Gastroesophageal sphincter (tissue), 4 donors: ENCODE data around the gene LAMC1. TPM values are rescaled to one million over a fixed set of nuclear protein-coding genes. Genes with fewer than 3 reads are reported as not detected.

Experiments
- ATAC-seq: fragments of 150-250 bp; one replicate; pipeline ENCODE4 v1.9.1; 2016; ENCODE audit warnings: mild to moderate bottlenecking, moderate library complexity
- H3K27ac ChIP-seq, 4 donors: fragments of 200-600 bp; sonication (generic) in 3 of 4; 1 replicate in 3 of 4; 2 replicates in 1 of 4; pipeline ENCODE4 v1.5.1; 2016 to 2019
- H3K27me3 ChIP-seq: fragments of 200-600 bp; sonication (generic); one replicate; pipeline ENCODE4 v1.5.1; 2019
- H3K36me3 ChIP-seq, 2 donors: fragments of 200-600 bp; sonication (generic); one replicate each; pipeline ENCODE4 v1.5.1; 2019; ENCODE audit warnings: control low read depth in 1 of 2
- H3K4me1 ChIP-seq, 3 donors: fragments of 200-600 bp; sonication (generic); 1 replicate in 2 of 3; 2 replicates in 1 of 3; pipeline ENCODE4 v1.5.1; 2016 to 2019; ENCODE audit warnings: control low read depth in 2 of 3
- H3K4me3 ChIP-seq, 2 donors: fragments of 200-600 bp; sonication (generic); one replicate each; pipeline ENCODE4 v1.5.1; 2019; ENCODE audit warnings: mild to moderate bottlenecking in 1 of 2, moderate library complexity in 1 of 2
- H3K9me3 ChIP-seq, 3 donors: fragments of 200-600 bp; sonication (generic); one replicate each; pipeline ENCODE4 v1.5.1; 2017 to 2019; ENCODE audit warnings: control low read depth in 2 of 3
- EP300 ChIP-seq: sonication (generic); formaldehyde crosslinking; IDR thresholded peaks from one replicate; pipeline ENCODE4 v1.6.1; 2017; ENCODE audit warnings: antibody characterized with exemption, mild to moderate bottlenecking
- POLR2A ChIP-seq, 2 donors: fragments of 450-650 bp; IDR thresholded peaks; one replicate each; pipeline ENCODE4 v1.6.1; 2017; ENCODE audit warnings: antibody characterized with exemption in 2 of 2, mild to moderate bottlenecking in 2 of 2, moderate library complexity in 1 of 2
- POLR2AphosphoS5 ChIP-seq: sonication (generic); formaldehyde crosslinking; IDR thresholded peaks from one replicate; pipeline ENCODE4 v1.6.1; 2017; ENCODE audit warnings: antibody characterized with exemption
- WGBS, 2 donors: methylation state at CpG; one replicate each; pipeline ENCODE4 v1.1.5; 2018; ENCODE audit warnings: low coverage in 1 of 2; 5-methylcytosine and 5-hydroxymethylcytosine counted together
- total RNA-seq, 4 donors: library from RNA; depleted of rRNA; stranded (reverse); fragments of >200 nt; gene quantifications; one replicate each; pipeline ENCODE4 v1.1.0, GENCODE V29; 2016
- TF ChIP-seq, protein P1 (sequence below), 4 experiments: fragments of 200-600 bp in 2 of 4; fragments of 450-650 bp in 2 of 4; sonication (generic) in 1 of 4; IDR thresholded peaks; one replicate each; pipeline ENCODE4 v1.5.1; 2017 to 2019; ENCODE audit warnings: antibody characterized with exemption in 4 of 4, mild to moderate bottlenecking in 2 of 4, moderate library complexity in 2 of 4

The LAMC1 gene
- total RNA-seq, 4 donors from 2014 or later, result 363 to 528 (median 514) TPM

DNA sequence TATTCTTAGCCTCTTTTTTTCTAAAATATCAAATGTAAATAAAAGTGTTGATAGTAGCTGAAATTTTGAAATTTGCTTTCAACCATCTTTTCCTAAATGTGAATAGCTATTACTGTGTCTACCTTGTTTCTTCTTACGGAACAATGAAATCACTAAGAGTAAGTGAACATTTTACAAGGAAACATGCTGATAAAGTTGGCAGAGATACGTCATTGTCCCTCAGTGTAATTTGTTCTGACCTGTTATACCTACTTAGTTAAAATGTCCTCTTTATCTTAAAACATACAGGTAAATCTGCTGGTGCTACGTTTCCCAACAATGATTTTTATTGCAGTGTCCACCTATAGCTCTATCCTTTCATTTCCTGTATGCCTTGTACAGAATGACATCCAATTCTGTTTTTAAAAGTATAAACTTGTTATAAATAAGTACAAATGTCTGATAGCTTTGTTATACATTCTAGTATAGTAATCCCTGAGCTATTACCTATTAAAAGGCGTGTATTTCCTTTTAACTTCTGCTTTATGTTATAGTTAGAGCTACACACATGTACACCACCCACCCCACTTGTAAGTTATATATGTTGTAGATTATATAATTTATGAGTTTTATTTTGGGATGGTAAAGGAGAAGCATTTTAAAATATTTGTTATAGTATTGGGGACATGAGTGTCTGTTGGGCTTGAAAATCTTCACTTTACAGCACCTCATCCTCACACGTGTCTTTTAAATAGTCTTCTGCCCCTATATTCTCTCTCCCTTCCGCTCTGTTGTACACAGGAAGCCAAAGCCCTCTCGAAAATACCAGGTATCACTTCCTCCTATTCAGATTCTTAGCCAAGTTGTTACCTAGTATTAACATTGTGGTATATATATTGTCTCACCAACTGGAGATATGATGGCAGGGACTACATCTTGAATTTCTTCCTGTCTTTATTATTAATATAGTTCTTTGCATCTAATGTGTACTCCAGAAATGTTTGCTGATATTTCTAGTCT is 25.2 kb downstream of the LAMC1 start:
- no peaks in the 10 kb centered on the region for H3K27me3 ChIP-seq
- H3K27ac ChIP-seq, result no peak overlapping the region
- H3K9me3 ChIP-seq, result no peaks in the 10 kb centered on the region
- TF ChIP-seq EP300 (no peak), POLR2A (IDR thresholded peaks at IDR 0.05) (no peak), POLR2AphosphoS5 (no peak)
- TF ChIP-seq, protein P1, sequence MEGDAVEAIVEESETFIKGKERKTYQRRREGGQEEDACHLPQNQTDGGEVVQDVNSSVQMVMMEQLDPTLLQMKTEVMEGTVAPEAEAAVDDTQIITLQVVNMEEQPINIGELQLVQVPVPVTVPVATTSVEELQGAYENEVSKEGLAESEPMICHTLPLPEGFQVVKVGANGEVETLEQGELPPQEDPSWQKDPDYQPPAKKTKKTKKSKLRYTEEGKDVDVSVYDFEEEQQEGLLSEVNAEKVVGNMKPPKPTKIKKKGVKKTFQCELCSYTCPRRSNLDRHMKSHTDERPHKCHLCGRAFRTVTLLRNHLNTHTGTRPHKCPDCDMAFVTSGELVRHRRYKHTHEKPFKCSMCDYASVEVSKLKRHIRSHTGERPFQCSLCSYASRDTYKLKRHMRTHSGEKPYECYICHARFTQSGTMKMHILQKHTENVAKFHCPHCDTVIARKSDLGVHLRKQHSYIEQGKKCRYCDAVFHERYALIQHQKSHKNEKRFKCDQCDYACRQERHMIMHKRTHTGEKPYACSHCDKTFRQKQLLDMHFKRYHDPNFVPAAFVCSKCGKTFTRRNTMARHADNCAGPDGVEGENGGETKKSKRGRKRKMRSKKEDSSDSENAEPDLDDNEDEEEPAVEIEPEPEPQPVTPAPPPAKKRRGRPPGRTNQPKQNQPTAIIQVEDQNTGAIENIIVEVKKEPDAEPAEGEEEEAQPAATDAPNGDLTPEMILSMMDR (IDR thresholded peaks at IDR 0.05), result no peak
- H3K4me1 ChIP-seq, result peaks cover 21 to 100% (median 23%) of the 10 kb centered on the region in 3 donors
- WGBS, 2 donors, result 67 to 75% methylated on average over 7 of the region's 7 CpGs
- no peak overlapping the region for H3K4me3 ChIP-seq
- ATAC-seq, result no peak
- H3K36me3 ChIP-seq, result no peaks in the 10 kb centered on the region

DNA sequence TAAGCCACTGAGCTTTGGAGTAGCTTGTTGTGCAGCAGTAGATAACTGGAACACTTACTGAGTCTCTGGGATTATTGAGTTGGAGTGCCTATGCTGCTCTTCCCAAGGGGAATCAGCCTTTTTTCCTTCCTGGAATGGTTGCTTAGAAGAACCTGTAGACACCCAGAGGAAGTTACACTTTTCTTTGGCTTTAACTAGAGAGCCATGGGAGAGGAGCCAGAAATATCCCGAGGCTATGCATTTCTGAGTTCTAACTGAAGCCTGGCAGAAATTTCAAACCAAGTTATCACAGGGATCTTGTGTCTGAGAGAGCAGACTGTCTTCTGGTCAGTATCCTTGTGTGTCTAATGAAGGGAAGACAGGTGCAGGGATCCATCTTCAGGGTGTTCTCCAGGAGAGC is 28.3 kb downstream of the LAMC1 start:
- peaks cover 19 to 99% (median 20%) of the 10 kb centered on the region in 3 donors for H3K4me1 ChIP-seq
- no peak overlapping the region for H3K27ac ChIP-seq
- H3K36me3 ChIP-seq, result no peaks in the 10 kb centered on the region
- H3K9me3 ChIP-seq, result no peaks in the 10 kb centered on the region
- no peak for ATAC-seq
- TF ChIP-seq POLR2A (IDR thresholded peaks at IDR 0.05), result no peak
- no peak for TF ChIP-seq EP300
- TF ChIP-seq, protein P1 (IDR thresholded peaks at IDR 0.05), result no peak
- no peak for TF ChIP-seq POLR2AphosphoS5
- 0 to 25% methylated on average over 1 of the region's 1 CpG for WGBS, 2 donors
- no peaks in the 10 kb centered on the region for H3K27me3 ChIP-seq
- H3K4me3 ChIP-seq, result no peak overlapping the region

DNA sequence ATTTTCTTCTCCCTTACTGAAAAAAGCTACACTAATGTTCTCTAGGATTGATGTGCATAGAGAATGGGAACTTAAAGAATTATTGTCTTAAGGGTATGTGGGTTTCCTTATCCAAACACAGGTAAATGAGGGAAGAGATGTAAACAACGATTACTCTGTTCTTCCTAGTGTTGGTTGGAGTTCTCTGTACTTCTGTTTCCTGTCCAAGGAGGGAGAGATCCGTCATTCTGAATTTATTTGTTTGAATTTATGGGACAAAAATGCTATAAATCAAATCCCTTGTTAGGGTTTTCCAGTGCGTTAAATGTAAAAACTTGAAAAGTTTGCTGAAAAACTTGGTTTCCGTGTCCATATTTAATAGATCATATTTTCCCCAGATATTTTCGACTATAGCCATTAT is 29.6 kb downstream of the LAMC1 start:
- H3K27ac ChIP-seq, result no peak overlapping the region
- TF ChIP-seq POLR2AphosphoS5 (no peak), EP300 (no peak), POLR2A (IDR thresholded peaks at IDR 0.05) (no peak)
- TF ChIP-seq, protein P1 (IDR thresholded peaks at IDR 0.05), result no peak
- no peaks in the 10 kb centered on the region for H3K9me3 ChIP-seq
- no peaks in the 10 kb centered on the region for H3K36me3 ChIP-seq
- H3K4me3 ChIP-seq, result no peak overlapping the region
- no peak for ATAC-seq
- 69 to 82% methylated on average over 5 of the region's 5 CpGs for WGBS, 2 donors
- H3K4me1 ChIP-seq, result peaks cover 19 to 99% (median 25%) of the 10 kb centered on the region in 3 donors
- no peaks in the 10 kb centered on the region for H3K27me3 ChIP-seq

DNA sequence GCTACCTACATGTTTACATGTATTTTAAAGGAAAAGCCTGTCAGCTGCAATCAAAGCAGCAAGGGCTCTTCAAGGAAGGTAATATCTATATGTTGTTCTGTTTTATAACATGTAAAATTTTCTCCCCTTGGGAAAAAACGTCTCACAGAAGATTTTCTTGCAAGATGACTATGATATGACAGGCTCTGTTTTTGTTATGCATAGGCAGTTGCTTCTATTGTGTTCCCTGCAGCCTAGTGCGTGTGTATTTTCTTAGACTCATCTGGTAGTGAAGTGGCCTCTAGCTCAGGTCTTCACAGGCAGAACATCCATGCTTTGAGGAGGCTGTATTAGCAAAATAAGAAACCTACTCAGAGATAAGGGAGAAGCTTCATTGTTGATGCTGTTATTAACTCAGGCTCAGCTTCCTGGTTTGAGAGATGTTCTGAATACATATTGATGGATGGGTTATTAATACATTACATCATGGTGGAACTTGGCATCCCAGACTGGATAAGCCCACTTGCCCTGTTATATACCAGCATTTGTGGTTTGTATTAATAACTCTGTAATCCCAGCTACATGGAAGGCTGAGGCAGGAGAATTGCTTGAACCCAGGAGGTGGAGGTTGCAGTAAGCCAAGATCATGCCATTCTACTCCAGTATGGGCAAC is 35.8 kb downstream of the LAMC1 start:
- TF ChIP-seq POLR2A (IDR thresholded peaks at IDR 0.05) (no peak), POLR2AphosphoS5 (no peak), EP300 (no peak)
- TF ChIP-seq, protein P1 (IDR thresholded peaks at IDR 0.05), result no peak
- H3K27me3 ChIP-seq, result no peaks in the 10 kb centered on the region
- peaks cover 30 to 97% (median 42%) of the 10 kb centered on the region in 3 donors for H3K4me1 ChIP-seq
- peak overlapping the region in 2 of 4 donors; percentile 12 to 33 for H3K27ac ChIP-seq
- WGBS, 2 donors, result 43 to 57% methylated on average over 2 of the region's 2 CpGs
- no peaks in the 10 kb centered on the region for H3K9me3 ChIP-seq
- no peak overlapping the region for H3K4me3 ChIP-seq
- H3K36me3 ChIP-seq, result no peaks in the 10 kb centered on the region
- ATAC-seq, result no peak
